ENCODE measurements around the gene LINGO3. TPM values are rescaled to one million over a fixed set of nuclear protein-coding genes. Genes with fewer than 3 reads are reported as not detected.
A peak's percentile ranks its signal among the peaks of the same experiment; 100 is the strongest.

LINGO3 gene
- total and polyA plus RNA-seq, 10 donors = 0.26 to 2.6 (median 0.76) TPM

GRCh38 chr19:2269244-2270156 is 38.5 kb downstream of the LINGO3 start:
- Histone ChIP-seq H3K4me3 (peak overlapping the region; percentile 92 to 100 (median 98)), H3K36me3 (peaks cover 0 to 34% (median 21%) of the 10 kb centered on the region in 6 donors)
- intact Hi-C loops (cut with DNase I; ENCODE audit: low total_unique reads) = loop anchor here (2.0 to 5.0 kb wide), 2 partner anchors 31 to 112 kb away; no protein-coding TSS in a partner anchor

GRCh38 chr19:2268861-2269243 is 39.1 kb downstream of the LINGO3 start:
- no peak for DNase-seq
- no peaks in the 10 kb centered on the region for H3K9me3 ChIP-seq
- H3K4me3 ChIP-seq = peak overlapping the region; percentile 52 to 100 (median 98)
- peak overlapping the region; percentile 93 to 100 (median 100) for H3K27ac ChIP-seq
- H3K27me3 ChIP-seq (replicated peaks in 1 of 7) = no peaks in the 10 kb centered on the region
- TF ChIP-seq CTCF (IDR thresholded peaks at IDR 0.05 in 8 of 11, conservative IDR thresholded peaks at IDR 0.05 in 3 of 11) = no peak
- TF ChIP-seq POLR2A (IDR thresholded peaks at IDR 0.05) = no peak
- no peak for TF ChIP-seq POLR2AphosphoS5 (IDR thresholded peaks at IDR 0.05)
- WGBS, 5 donors = 1 to 3% (median 1%) methylated on average over 16 to 19 of the region's 19 CpGs
- H3K36me3 ChIP-seq = peaks cover 0 to 28% (median 21%) of the 10 kb centered on the region in 6 donors
- peaks cover 40 to 83% (median 79%) of the 10 kb centered on the region in 6 donors for H3K4me1 ChIP-seq
- intact Hi-C loops (cut with DNase I; ENCODE audit: low total_unique reads) = no loop called here

More at GRCh38 chr19:2269244-2270156, 38.5 kb downstream of the LINGO3 start:
- H3K9me3 ChIP-seq = no peaks in the 10 kb centered on the region
- peak overlapping the region; percentile 93 to 100 (median 100) for H3K27ac ChIP-seq
- peaks cover 47 to 83% (median 80%) of the 10 kb centered on the region in 6 donors for H3K4me1 ChIP-seq
- TF ChIP-seq POLR2AphosphoS5 (IDR thresholded peaks at IDR 0.05) = peak; percentile 100
- TF ChIP-seq CTCF (IDR thresholded peaks at IDR 0.05 in 8 of 11, conservative IDR thresholded peaks at IDR 0.05 in 3 of 11) = peak in 10 of 11 experiments; percentile 12 to 53 (median 39)
- peak; percentile 99 to 100 (median 99) for TF ChIP-seq POLR2A (IDR thresholded peaks at IDR 0.05)
- WGBS, 5 donors = 1 to 2% (median 1%) methylated on average over 71 to 103 of the region's 103 CpGs
- no peaks in the 10 kb centered on the region for H3K27me3 ChIP-seq (replicated peaks in 1 of 7)
- peak; percentile 98 for DNase-seq

- TF ChIP-seq POLR2A (IDR thresholded peaks at IDR 0.05) (no peak), POLR2AphosphoS5 (IDR thresholded peaks at IDR 0.05) (no peak)
- H3K4me3 ChIP-seq = peak overlapping the region in 6 of 8 donors; percentile 52 to 100 (median 99)
- H3K27ac ChIP-seq = peak overlapping the region in 6 of 8 donors; percentile 98 to 100 (median 100)
Observed at GRCh38 chr19:2268480-2268830, 39.5 kb downstream of the LINGO3 start.

GRCh38 chr19:2266183-2266993 is 41.6 kb downstream of the LINGO3 start:
- intact Hi-C loops (cut with DNase I; ENCODE audit: low total_unique reads) = no loop called here
- H3K27ac ChIP-seq = peak overlapping the region; percentile 51 to 84 (median 77)
- TF ChIP-seq POLR2AphosphoS5 (IDR thresholded peaks at IDR 0.05) = peak; percentile 83 to 84 (median 84)
- no peak for TF ChIP-seq POLR2A (IDR thresholded peaks at IDR 0.05)
- TF ChIP-seq CTCF (IDR thresholded peaks at IDR 0.05 in 8 of 11, conservative IDR thresholded peaks at IDR 0.05 in 3 of 11) = no peak
- 27 to 48% (median 35%) methylated on average over 11 to 18 of the region's 18 CpGs for WGBS, 5 donors
- peak overlapping the region in 2 of 8 donors; percentile 5 to 46 for H3K4me3 ChIP-seq
- no peaks in the 10 kb centered on the region for H3K27me3 ChIP-seq (replicated peaks in 1 of 7)
- DNase-seq = peak; percentile 95
- H3K9me3 ChIP-seq = no peaks in the 10 kb centered on the region
- peaks cover 16 to 80% (median 65%) of the 10 kb centered on the region in 6 donors for H3K4me1 ChIP-seq
- H3K36me3 ChIP-seq = peaks cover 0 to 3% (median 2%) of the 10 kb centered on the region in 6 donors

More at GRCh38 chr19:2268480-2268830, 39.5 kb downstream of the LINGO3 start:
- no peaks in the 10 kb centered on the region for H3K9me3 ChIP-seq
- WGBS, 5 donors = 78 to 88% (median 82%) methylated on average over 4 of the region's 4 CpGs
- H3K4me1 ChIP-seq = peaks cover 36 to 83% (median 79%) of the 10 kb centered on the region in 6 donors
- no peaks in the 10 kb centered on the region for H3K27me3 ChIP-seq (replicated peaks in 1 of 7)
- intact Hi-C loops (cut with DNase I; ENCODE audit: low total_unique reads) = no loop called here
- peaks cover 0 to 24% (median 21%) of the 10 kb centered on the region in 6 donors for H3K36me3 ChIP-seq
- DNase-seq = no peak

Measured in spleen (tissue), 11 donors.